ENCODE results near the gene FCN2. TPM values are rescaled to one million over a fixed set of nuclear protein-coding genes. Genes with fewer than 3 reads are reported as not detected.

The FCN2 gene
- total RNA-seq, 1 donor = not detected

DNA sequence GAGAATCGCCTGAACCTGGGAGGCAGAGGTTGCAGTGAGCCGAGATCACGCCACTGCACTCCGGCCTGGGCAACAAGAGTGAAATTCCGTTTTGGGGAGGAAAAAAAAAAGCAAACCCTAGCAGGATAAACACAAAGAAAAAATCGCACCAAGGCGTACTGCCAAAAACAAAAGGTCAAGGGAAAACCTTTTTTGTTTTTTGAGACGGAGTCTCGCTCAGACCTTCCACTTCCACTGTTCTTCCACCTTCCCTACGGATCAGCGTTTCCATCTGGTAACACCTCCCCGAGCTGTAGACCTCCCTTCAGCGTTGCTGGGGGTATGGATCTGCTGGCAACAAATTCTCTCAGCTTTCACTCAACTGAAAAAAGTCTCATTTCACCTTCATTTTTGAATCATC, 20.1 kb upstream of the FCN2 start:
- Histone ChIP-seq H3K36me3 (ENCODE audit: insufficient read depth, low read length) (no peaks in the 10 kb centered on the region), H3K9me3 (ENCODE audit: low read depth, low read length) (no peaks in the 10 kb centered on the region), H4K20me1 (ENCODE audit: insufficient read depth, low read length) (no peaks in the 10 kb centered on the region), H3K4me3 (ENCODE audit: insufficient read depth, low read length) (no peak overlapping the region), H3K4me1 (ENCODE audit: insufficient read depth, low read length) (peaks cover 12% of the 10 kb centered on the region), H2AFZ (ENCODE audit: low read length) (no peak overlapping the region), H3K79me2 (ENCODE audit: insufficient read depth, low read length) (no peaks in the 10 kb centered on the region), H3K27ac (ENCODE audit: low read depth, low read length) (no peak overlapping the region), H3K27me3 (ENCODE audit: insufficient read depth, low read length) (peaks cover 6% of the 10 kb centered on the region), H3K4me2 (ENCODE audit: insufficient read depth, low read length) (no peak overlapping the region)
- no peak for DNase-seq (ENCODE audit: insufficient read length, low spot score, missing footprints)
- TF ChIP-seq, protein P1, sequence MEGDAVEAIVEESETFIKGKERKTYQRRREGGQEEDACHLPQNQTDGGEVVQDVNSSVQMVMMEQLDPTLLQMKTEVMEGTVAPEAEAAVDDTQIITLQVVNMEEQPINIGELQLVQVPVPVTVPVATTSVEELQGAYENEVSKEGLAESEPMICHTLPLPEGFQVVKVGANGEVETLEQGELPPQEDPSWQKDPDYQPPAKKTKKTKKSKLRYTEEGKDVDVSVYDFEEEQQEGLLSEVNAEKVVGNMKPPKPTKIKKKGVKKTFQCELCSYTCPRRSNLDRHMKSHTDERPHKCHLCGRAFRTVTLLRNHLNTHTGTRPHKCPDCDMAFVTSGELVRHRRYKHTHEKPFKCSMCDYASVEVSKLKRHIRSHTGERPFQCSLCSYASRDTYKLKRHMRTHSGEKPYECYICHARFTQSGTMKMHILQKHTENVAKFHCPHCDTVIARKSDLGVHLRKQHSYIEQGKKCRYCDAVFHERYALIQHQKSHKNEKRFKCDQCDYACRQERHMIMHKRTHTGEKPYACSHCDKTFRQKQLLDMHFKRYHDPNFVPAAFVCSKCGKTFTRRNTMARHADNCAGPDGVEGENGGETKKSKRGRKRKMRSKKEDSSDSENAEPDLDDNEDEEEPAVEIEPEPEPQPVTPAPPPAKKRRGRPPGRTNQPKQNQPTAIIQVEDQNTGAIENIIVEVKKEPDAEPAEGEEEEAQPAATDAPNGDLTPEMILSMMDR (IDR thresholded peaks at IDR 0.05; ENCODE audit: extremely low read depth, low read depth, low read length) = no peak

DNA sequence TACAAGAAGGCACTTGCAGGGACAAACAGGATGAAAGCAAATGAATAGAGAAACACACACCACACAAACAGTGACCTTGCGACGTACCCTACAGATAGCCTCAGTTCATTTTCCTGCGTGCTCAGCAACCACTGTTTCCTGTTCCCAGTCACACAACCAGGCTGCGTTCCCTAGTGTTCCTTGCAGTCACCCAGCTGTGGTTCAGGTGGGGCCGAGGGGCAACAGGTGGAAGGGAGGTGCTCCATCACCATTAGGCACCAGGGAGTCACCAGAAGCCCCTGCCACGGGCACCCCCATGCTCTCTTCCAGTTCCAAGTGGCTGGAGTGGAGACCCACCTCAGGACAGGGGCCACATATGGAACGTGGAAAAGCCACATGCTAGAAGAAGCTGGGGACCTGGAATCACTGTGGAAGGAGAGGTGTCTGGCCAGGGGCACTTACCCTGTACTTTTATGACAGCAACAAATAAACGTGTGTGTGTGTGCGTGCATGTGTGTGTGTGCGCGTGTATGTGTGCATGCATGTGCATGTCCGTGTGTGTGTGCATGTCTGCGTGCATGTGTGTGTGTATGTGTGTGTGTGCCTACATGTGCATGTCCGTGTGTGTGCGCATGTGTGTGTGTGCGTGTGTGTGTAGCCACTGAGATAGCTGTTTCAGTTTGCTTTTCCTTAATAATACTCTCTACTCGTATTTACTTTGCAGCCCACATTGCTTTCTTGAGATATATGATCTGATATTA, 18.8 kb upstream of the FCN2 start:
- no peaks in the 10 kb centered on the region for H4K20me1 ChIP-seq (ENCODE audit: insufficient read depth, low read length)
- peaks cover 6% of the 10 kb centered on the region for H3K27me3 ChIP-seq (ENCODE audit: insufficient read depth, low read length)
- H3K4me1 ChIP-seq (ENCODE audit: insufficient read depth, low read length) = peaks cover 12% of the 10 kb centered on the region
- no peak overlapping the region for H3K4me2 ChIP-seq (ENCODE audit: insufficient read depth, low read length)
- no peaks in the 10 kb centered on the region for H3K9me3 ChIP-seq (ENCODE audit: low read depth, low read length)
- H3K79me2 ChIP-seq (ENCODE audit: insufficient read depth, low read length) = no peaks in the 10 kb centered on the region
- no peak overlapping the region for H2AFZ ChIP-seq (ENCODE audit: low read length)
- TF ChIP-seq, protein P1 (IDR thresholded peaks at IDR 0.05; ENCODE audit: extremely low read depth, low read depth, low read length) = no peak
- DNase-seq (ENCODE audit: insufficient read length, low spot score, missing footprints) = no peak
- H3K4me3 ChIP-seq (ENCODE audit: insufficient read depth, low read length) = no peak overlapping the region
- H3K36me3 ChIP-seq (ENCODE audit: insufficient read depth, low read length) = no peaks in the 10 kb centered on the region
- no peak overlapping the region for H3K27ac ChIP-seq (ENCODE audit: low read depth, low read length)

DNA sequence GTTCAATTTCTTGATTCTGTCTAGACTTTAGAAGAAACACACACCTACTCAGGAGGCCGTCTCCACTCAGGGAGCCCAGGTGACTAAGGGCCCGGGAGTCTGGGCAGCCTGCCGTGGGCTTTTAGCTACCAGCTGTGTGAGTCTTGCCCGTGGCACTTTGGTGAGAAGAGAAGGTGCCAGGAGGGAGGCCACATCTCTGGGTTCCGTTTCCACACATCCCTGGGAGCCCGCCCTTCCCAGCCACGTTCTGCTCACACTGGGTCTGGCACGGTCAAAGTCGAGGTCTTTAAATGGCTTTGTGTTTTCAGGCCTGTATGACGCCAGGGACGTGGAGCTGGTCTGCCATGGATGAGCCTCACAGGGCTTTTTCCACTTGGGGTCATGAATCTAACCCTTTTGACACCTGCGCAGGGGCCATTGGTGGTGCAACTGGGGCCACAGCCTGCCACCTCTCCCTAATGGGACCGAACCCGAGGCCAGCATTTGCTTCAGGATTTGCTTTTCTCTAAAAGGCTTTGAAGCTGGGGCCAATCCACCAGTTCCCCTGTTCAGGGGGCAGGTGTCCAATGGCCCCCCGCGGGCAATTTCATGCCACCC, 17.2 kb upstream of the FCN2 start:
- Histone ChIP-seq H4K20me1 (ENCODE audit: insufficient read depth, low read length) (no peaks in the 10 kb centered on the region), H3K36me3 (ENCODE audit: insufficient read depth, low read length) (no peaks in the 10 kb centered on the region), H3K9me3 (ENCODE audit: low read depth, low read length) (no peaks in the 10 kb centered on the region), H3K27me3 (ENCODE audit: insufficient read depth, low read length) (peaks cover 6% of the 10 kb centered on the region), H3K4me3 (ENCODE audit: insufficient read depth, low read length) (no peak overlapping the region), H2AFZ (ENCODE audit: low read length) (no peak overlapping the region), H3K79me2 (ENCODE audit: insufficient read depth, low read length) (no peaks in the 10 kb centered on the region), H3K4me1 (ENCODE audit: insufficient read depth, low read length) (peaks cover 7% of the 10 kb centered on the region), H3K4me2 (ENCODE audit: insufficient read depth, low read length) (no peak overlapping the region), H3K27ac (ENCODE audit: low read depth, low read length) (no peak overlapping the region)
- TF ChIP-seq, protein P1 (IDR thresholded peaks at IDR 0.05; ENCODE audit: extremely low read depth, low read depth, low read length) = no peak
- no peak for DNase-seq (ENCODE audit: insufficient read length, low spot score, missing footprints)

Data from osteoblast (primary cell).